Fibroblast of skin of left quadriceps (primary cell): ENCODE measurements around the gene AUTS2.

Experiments
- DNase-seq, 2 experiments: peaks; one replicate each; pipeline ENCODE4 v3.0.0-alpha.2; 2013; ENCODE audit warnings: low read depth in 2 of 2

The AUTS2 gene

GRCh38 chr7:69686366-69686765, 88.1 kb downstream of the AUTS2 start:
- DNase-seq, result no peak

GRCh38 chr7:69687739-69688433, 89.6 kb downstream of the AUTS2 start:
- DNase-seq, result no peak

GRCh38 chr7:69690329-69690728, 92.1 kb downstream of the AUTS2 start:
- no peak for DNase-seq

- no peak for DNase-seq
Observed at GRCh38 chr7:69691327-69691726, 93.1 kb downstream of the AUTS2 start.

- DNase-seq, result no peak
Observed at GRCh38 chr7:69691734-69692133, 93.5 kb downstream of the AUTS2 start.

GRCh38 chr7:69692611-69693010, 94.3 kb downstream of the AUTS2 start:
- no peak for DNase-seq

GRCh38 chr7:69693042-69693441, 94.8 kb downstream of the AUTS2 start:
- peak in 1 of 2 experiments; percentile 44 for DNase-seq

- DNase-seq, result no peak
Observed at GRCh38 chr7:69696054-69696591, 97.8 kb downstream of the AUTS2 start.

- DNase-seq, result peak; percentile 42 to 45
Observed at GRCh38 chr7:69696686-69697685, 98.7 kb downstream of the AUTS2 start.

GRCh38 chr7:69698109-69698825, 100.0 kb downstream of the AUTS2 start:
- DNase-seq, result no peak

- DNase-seq, result no peak
Observed at GRCh38 chr7:69699931-69700330, 101.7 kb downstream of the AUTS2 start.

- no peak for DNase-seq
Observed at GRCh38 chr7:69700331-69700730, 102.1 kb downstream of the AUTS2 start.

- DNase-seq, result no peak
Observed at GRCh38 chr7:69701288-69701687, 103.0 kb downstream of the AUTS2 start.

- no peak for DNase-seq
Observed at GRCh38 chr7:69702357-69702756, 104.1 kb downstream of the AUTS2 start.

- DNase-seq, result no peak
Observed at GRCh38 chr7:69703099-69703498, 104.8 kb downstream of the AUTS2 start.

- DNase-seq, result no peak
Observed at GRCh38 chr7:69706070-69706469, 107.8 kb downstream of the AUTS2 start.

GRCh38 chr7:69708857-69709256, 110.6 kb downstream of the AUTS2 start:
- no peak for DNase-seq

GRCh38 chr7:69710768-69711438, 112.6 kb downstream of the AUTS2 start:
- no peak for DNase-seq

- DNase-seq, result no peak
Observed at GRCh38 chr7:69714886-69715576, 116.8 kb downstream of the AUTS2 start.

GRCh38 chr7:69717221-69717620, 118.9 kb downstream of the AUTS2 start:
- no peak for DNase-seq

GRCh38 chr7:69719717-69720116, 121.4 kb downstream of the AUTS2 start:
- DNase-seq, result no peak
